Chondrocyte (in vitro differentiated cells): ENCODE data around the gene PALLD. TPM values are rescaled to one million over a fixed set of nuclear protein-coding genes. Genes with fewer than 3 reads are reported as not detected.
"Not testable (repeated sequence)": the region's sequence is repeated elsewhere in the genome, so short reads cannot be mapped to it uniquely, and the experiment has no call there.

Source experiments
- DNase-seq: peaks from one replicate; pipeline ENCODE4 v3.0.0; 2021; ENCODE audit warnings: mixed read lengths, low spot score
- H3K27ac Mint-ChIP-seq: one replicate; pipeline ENCODE4 v1.8.0; 2021; ENCODE audit warnings: mild to moderate bottlenecking, moderate library complexity, mixed read lengths; ENCODE audit not compliant: unreplicated experiment
- H3K27me3 Mint-ChIP-seq: 2 replicates; pipeline ENCODE4 v1.8.0; 2021; ENCODE audit warnings: low read depth, mixed read lengths
- H3K36me3 Mint-ChIP-seq: 2 replicates; pipeline ENCODE4 v1.8.0; 2021; ENCODE audit warnings: low read depth, mixed read lengths
- H3K4me1 Mint-ChIP-seq: 2 replicates; pipeline ENCODE4 v1.8.0; 2021; ENCODE audit warnings: low read depth, mild to moderate bottlenecking, mixed read lengths
- H3K4me3 Mint-ChIP-seq: one replicate; pipeline ENCODE4 v1.8.0; 2021; ENCODE audit warnings: mild to moderate bottlenecking, moderate library complexity, mixed read lengths; ENCODE audit not compliant: unreplicated experiment
- H3K9me3 Mint-ChIP-seq: 2 replicates; pipeline ENCODE4 v1.8.0; 2021; ENCODE audit warnings: low read depth, mixed read lengths
- total RNA-seq: library from RNA; stranded (reverse); gene quantifications from 3 replicates; pipeline ENCODE4 v1.2.1, GENCODE V29; 2021
- TF ChIP-seq, protein P1 (sequence below): fragments of 200-600 bp; sonication (generic); IDR thresholded peaks from 2 replicates; pipeline ENCODE4 v1.5.0; 2021; ENCODE audit warnings: antibody characterized with exemption, mild to moderate bottlenecking, moderate library complexity

PALLD gene
- total RNA-seq, 1 donor from 2014 or later: 900 TPM

DNA sequence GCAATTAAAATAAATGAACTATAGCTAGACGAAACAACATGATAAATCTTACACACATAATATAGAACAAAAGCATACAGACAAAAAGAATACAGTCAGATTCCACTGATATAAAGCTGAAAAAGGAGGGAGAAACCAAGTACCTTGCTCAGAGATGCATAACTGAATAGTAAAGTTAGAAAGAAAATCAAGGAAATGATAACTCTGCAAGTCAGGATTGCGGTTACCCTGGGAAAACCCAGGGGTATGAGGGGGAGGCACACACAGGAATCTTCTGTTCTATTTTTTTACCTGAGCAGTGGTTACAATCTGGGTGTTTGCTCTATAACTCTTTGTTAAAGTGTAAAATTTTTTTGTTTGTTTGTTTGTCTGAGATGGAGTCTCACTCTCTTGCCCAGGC, 304.1 kb downstream of the PALLD start:
- no peak for DNase-seq
- Mint-ChIP-seq H3K4me3 (no peak overlapping the region), H3K27ac (peak overlapping the region; percentile 68), H3K27me3 (no peaks in the 10 kb centered on the region), H3K36me3 (peaks cover 8% of the 10 kb centered on the region), H3K4me1 (peaks cover 90% of the 10 kb centered on the region), H3K9me3 (peaks cover 4% of the 10 kb centered on the region)
- TF ChIP-seq, protein P1, sequence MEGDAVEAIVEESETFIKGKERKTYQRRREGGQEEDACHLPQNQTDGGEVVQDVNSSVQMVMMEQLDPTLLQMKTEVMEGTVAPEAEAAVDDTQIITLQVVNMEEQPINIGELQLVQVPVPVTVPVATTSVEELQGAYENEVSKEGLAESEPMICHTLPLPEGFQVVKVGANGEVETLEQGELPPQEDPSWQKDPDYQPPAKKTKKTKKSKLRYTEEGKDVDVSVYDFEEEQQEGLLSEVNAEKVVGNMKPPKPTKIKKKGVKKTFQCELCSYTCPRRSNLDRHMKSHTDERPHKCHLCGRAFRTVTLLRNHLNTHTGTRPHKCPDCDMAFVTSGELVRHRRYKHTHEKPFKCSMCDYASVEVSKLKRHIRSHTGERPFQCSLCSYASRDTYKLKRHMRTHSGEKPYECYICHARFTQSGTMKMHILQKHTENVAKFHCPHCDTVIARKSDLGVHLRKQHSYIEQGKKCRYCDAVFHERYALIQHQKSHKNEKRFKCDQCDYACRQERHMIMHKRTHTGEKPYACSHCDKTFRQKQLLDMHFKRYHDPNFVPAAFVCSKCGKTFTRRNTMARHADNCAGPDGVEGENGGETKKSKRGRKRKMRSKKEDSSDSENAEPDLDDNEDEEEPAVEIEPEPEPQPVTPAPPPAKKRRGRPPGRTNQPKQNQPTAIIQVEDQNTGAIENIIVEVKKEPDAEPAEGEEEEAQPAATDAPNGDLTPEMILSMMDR: no peak

GRCh38 chr4:168802222-168802621, 305.4 kb downstream of the PALLD start:
- TF ChIP-seq, protein P1: no peak
- H3K36me3 Mint-ChIP-seq: peaks cover 15% of the 10 kb centered on the region
- H3K4me1 Mint-ChIP-seq: peaks cover 89% of the 10 kb centered on the region
- peak overlapping the region; percentile 19 for H3K27ac Mint-ChIP-seq
- no peak for DNase-seq
- H3K27me3 Mint-ChIP-seq: no peaks in the 10 kb centered on the region
- no peak overlapping the region for H3K4me3 Mint-ChIP-seq
- H3K9me3 Mint-ChIP-seq: peaks cover 4% of the 10 kb centered on the region

GRCh38 chr4:168803052-168803451, 306.2 kb downstream of the PALLD start:
- H3K4me3 Mint-ChIP-seq, DNase-seq, H3K27me3 Mint-ChIP-seq, H3K9me3 Mint-ChIP-seq: not testable (repeated sequence)
- Mint-ChIP-seq H3K4me1 (peaks cover 82% of the 10 kb centered on the region), H3K27ac (peak overlapping the region; percentile 93), H3K36me3 (peaks cover 14% of the 10 kb centered on the region)

GRCh38 chr4:168803732-168804131, 306.9 kb downstream of the PALLD start:
- peak overlapping the region; percentile 37 for H3K4me3 Mint-ChIP-seq
- peaks cover 85% of the 10 kb centered on the region for H3K4me1 Mint-ChIP-seq
- H3K36me3 Mint-ChIP-seq: peaks cover 18% of the 10 kb centered on the region
- TF ChIP-seq, protein P1: no peak
- no peak for DNase-seq
- peaks cover 4% of the 10 kb centered on the region for H3K9me3 Mint-ChIP-seq
- H3K27ac Mint-ChIP-seq: peak overlapping the region; percentile 93
- no peaks in the 10 kb centered on the region for H3K27me3 Mint-ChIP-seq

DNA sequence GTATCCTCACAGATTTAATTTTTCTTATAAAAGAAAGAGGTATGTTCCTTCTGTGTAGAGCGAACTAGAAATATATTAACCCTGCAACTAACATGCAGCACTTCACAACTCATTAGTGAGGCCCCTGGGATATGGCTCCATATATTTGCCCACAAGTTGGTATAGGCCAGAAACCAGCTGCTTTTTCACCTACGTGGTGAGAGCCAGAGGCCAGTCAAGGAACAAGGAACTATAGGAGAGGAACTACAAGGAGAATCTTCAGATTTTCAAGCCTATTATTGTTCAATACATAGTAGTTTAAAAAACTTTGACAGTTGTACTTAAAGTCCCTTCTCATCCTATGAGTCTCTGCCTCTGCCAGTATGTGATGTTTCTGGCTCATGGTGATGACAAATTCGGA, 307.3 kb downstream of the PALLD start:
- peaks cover 85% of the 10 kb centered on the region for H3K4me1 Mint-ChIP-seq
- TF ChIP-seq, protein P1: no peak
- H3K36me3 Mint-ChIP-seq: peaks cover 20% of the 10 kb centered on the region
- H3K4me3 Mint-ChIP-seq: no peak overlapping the region
- no peak for DNase-seq
- H3K9me3 Mint-ChIP-seq: peaks cover 4% of the 10 kb centered on the region
- H3K27me3 Mint-ChIP-seq: no peaks in the 10 kb centered on the region
- H3K27ac Mint-ChIP-seq: peak overlapping the region; percentile 93

DNA sequence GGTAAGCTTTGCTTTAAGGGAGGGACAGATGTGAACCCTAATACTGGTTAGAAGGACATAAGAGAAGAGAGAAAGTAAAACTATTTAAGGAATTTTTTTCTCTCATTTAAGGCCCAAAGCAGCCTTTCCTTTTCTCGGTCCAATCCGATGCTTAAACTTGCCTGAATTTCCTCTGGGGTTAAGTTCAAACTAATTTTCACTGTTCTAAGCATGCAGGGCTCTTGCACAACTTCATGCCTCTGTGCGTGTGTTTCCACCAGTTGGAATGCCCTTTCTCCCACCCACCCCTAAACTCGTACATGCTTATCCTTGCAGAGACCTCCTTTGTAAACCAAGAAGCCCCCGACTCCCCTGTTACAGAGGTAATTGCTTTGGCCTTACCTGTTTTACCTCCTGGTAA, 308.5 kb downstream of the PALLD start:
- Mint-ChIP-seq H3K4me3 (no peak overlapping the region), H3K9me3 (peaks cover 7% of the 10 kb centered on the region), H3K36me3 (peaks cover 27% of the 10 kb centered on the region), H3K27me3 (no peaks in the 10 kb centered on the region), H3K27ac (peak overlapping the region; percentile 93), H3K4me1 (peaks cover 85% of the 10 kb centered on the region)
- TF ChIP-seq, protein P1: no peak
- DNase-seq: no peak

DNA sequence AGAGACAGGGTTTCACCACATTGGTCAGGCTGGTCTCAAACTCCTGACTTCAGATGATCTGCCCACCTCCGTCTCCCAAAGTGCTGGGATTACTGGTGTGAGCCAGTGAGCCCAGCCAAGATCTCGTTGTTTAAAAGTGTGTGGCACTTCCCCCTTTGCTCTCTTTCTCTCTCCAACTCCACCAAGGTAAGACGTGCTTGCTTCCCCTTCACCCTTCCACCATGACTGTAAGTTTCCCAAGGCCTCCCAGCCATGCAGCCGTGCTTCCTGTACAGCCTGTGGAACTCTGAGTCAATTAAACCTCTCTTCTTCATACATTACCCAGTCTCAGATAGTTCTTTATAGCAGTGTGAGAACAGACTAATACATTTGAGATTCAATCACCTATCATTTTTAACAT, 309.4 kb downstream of the PALLD start:
- Mint-ChIP-seq H3K4me1 (peaks cover 83% of the 10 kb centered on the region), H3K27ac (peak overlapping the region; percentile 93)

More for the DNA sequence above, 309.4 kb downstream of the PALLD start:
- peaks cover 28% of the 10 kb centered on the region for H3K36me3 Mint-ChIP-seq
- H3K9me3 Mint-ChIP-seq, DNase-seq, H3K27me3 Mint-ChIP-seq, H3K4me3 Mint-ChIP-seq: not testable (repeated sequence)
